Measurements from ENCODE around the gene ARHGAP12. TPM values are rescaled to one million over a fixed set of nuclear protein-coding genes. Genes with fewer than 3 reads are reported as not detected.

Gene ARHGAP12
- total RNA-seq, 1 experiment from 2014 or later, result 39.5 TPM

GRCh38 chr10:31924833-31925232 lies 3.8 kb downstream of the ARHGAP12 start (continued):
- TF ChIP-seq CREB1 (CRISPR knock-in tag; IDR thresholded peaks at IDR 0.05) (no peak), ZNF281 (CRISPR knock-in tag; IDR thresholded peaks at IDR 0.05) (no peak), MYBL2 (CRISPR knock-in tag; IDR thresholded peaks at IDR 0.05) (no peak), NR3C1 (CRISPR knock-in tag; conservative IDR thresholded peaks at IDR 0.05; ENCODE audit: low read depth) (no peak), SOX15 (CRISPR knock-in tag; IDR thresholded peaks at IDR 0.05) (no peak)

- CTCF ChIA-PET, result no interaction called here
Measured at GRCh38 chr10:31923389-31923788, 5.2 kb downstream of the ARHGAP12 start.

GRCh38 chr10:31921031-31921430 lies 7.6 kb downstream of the ARHGAP12 start:
- ChIA-PET POLR2A (no interaction called here), CTCF (no interaction called here)
- no peak overlapping the region for H3K4me3 Mint-ChIP-seq
- H3K27me3 Mint-ChIP-seq (ENCODE audit: low read depth), result no peaks in the 10 kb centered on the region
- ATAC-seq (no peak), DNase-seq (ENCODE audit: low spot score) (no peak)
- peaks cover 25% of the 10 kb centered on the region for H3K4me1 Mint-ChIP-seq
- peak overlapping the region; percentile 62 for H3K27ac Mint-ChIP-seq
- H3K36me3 Mint-ChIP-seq, result peaks cover 19% of the 10 kb centered on the region
- H3K9me3 Mint-ChIP-seq, result peaks cover 17% of the 10 kb centered on the region
- TF ChIP-seq ZBTB21 (CRISPR knock-in tag; IDR thresholded peaks at IDR 0.05; ENCODE audit: borderline replicate concordance) (no peak), IRF2 (CRISPR knock-in tag; IDR thresholded peaks at IDR 0.05; ENCODE audit: borderline replicate concordance, low read depth) (no peak), ESRRA (CRISPR knock-in tag; IDR thresholded peaks at IDR 0.05; ENCODE audit: borderline replicate concordance) (no peak), ZNF232 (CRISPR knock-in tag; IDR thresholded peaks at IDR 0.05) (no peak), OVOL2 (CRISPR knock-in tag; IDR thresholded peaks at IDR 0.05; ENCODE audit: borderline replicate concordance) (no peak), MXD4 (CRISPR knock-in tag; IDR thresholded peaks at IDR 0.05; ENCODE audit: borderline replicate concordance) (no peak), TP53 (CRISPR knock-in tag; IDR thresholded peaks at IDR 0.05) (no peak), ZNF281 (CRISPR knock-in tag; IDR thresholded peaks at IDR 0.05) (no peak), ZNF263 (CRISPR knock-in tag; IDR thresholded peaks at IDR 0.05; ENCODE audit: low read depth) (no peak), SP1 (CRISPR knock-in tag; conservative IDR thresholded peaks at IDR 0.05) (no peak)

More at GRCh38 chr10:31923389-31923788, 5.2 kb downstream of the ARHGAP12 start:
- peaks cover 13% of the 10 kb centered on the region for H3K9me3 Mint-ChIP-seq
- POLR2A ChIA-PET, result no interaction called here
- ATAC-seq (no peak), DNase-seq (ENCODE audit: low spot score) (no peak)
- H3K4me3 Mint-ChIP-seq, result no peak overlapping the region
- H3K27ac Mint-ChIP-seq, result no peak overlapping the region
- peaks cover 34% of the 10 kb centered on the region for H3K4me1 Mint-ChIP-seq
- TF ChIP-seq, protein P1, sequence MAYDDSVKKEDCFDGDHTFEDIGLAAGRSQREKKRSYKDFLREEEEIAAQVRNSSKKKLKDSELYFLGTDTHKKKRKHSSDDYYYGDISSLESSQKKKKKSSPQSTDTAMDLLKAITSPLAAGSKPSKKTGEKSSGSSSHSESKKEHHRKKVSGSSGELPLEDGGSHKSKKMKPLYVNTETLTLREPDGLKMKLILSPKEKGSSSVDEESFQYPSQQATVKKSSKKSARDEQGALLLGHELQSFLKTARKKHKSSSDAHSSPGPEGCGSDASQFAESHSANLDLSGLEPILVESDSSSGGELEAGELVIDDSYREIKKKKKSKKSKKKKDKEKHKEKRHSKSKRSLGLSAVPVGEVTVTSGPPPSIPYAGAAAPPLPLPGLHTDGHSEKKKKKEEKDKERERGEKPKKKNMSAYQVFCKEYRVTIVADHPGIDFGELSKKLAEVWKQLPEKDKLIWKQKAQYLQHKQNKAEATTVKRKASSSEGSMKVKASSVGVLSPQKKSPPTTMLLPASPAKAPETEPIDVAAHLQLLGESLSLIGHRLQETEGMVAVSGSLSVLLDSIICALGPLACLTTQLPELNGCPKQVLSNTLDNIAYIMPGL (CRISPR knock-in tag; IDR thresholded peaks at IDR 0.05), result no peak
- TF ChIP-seq NR3C1 (CRISPR knock-in tag; conservative IDR thresholded peaks at IDR 0.05; ENCODE audit: low read depth) (no peak), USF1 (CRISPR knock-in tag; IDR thresholded peaks at IDR 0.05) (no peak), KAT7 (CRISPR knock-in tag; IDR thresholded peaks at IDR 0.05; ENCODE audit: borderline replicate concordance) (no peak), CREM (CRISPR knock-in tag; IDR thresholded peaks at IDR 0.05) (no peak), ATF1 (CRISPR knock-in tag; IDR thresholded peaks at IDR 0.05) (no peak)
- no peaks in the 10 kb centered on the region for H3K27me3 Mint-ChIP-seq (ENCODE audit: low read depth)
- peaks cover 15% of the 10 kb centered on the region for H3K36me3 Mint-ChIP-seq
